GF-D8 (cell line): ENCODE results near the gene ULK1.

ENCODE experiments used
- DNase-seq: peaks from one replicate; lab custom pipeline; 2025; lab: John Stamatoyannopoulos, UW

The ULK1 gene

DNA sequence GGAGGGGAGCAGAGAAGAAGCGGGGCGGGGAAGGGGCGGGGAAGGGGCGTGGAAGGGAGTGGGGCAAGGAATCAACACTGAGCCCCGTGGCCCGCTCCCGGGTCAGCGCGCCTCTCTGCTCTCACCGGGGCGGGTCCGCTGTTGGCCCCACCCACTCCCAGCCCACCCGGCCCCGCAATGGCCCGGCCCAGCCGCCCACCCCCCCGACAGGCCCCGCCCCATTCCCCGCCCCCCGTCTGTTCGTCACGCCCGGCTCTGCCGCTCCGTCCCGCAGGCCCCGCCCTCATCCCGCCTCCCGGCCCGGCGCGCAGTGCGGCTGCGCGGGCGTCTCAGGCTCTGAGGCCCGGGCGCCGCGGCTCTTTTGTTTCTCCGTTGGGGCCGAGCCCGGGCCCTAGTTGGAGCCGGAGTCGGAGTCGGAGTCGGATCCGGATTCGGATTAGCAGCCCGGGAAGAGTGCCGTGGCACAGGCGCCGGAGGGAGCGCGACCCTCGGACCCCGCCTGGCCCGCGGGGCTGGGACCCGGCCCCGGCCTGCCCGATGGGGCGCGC, at the start of gene ULK1:
Gene ULK1 (plus strand): TSS at position 310 of the 548 bp plus-strand sequence. CDS start 380 bp downstream, outside the sequence.
- DNase-seq = peak; percentile 59

DNA sequence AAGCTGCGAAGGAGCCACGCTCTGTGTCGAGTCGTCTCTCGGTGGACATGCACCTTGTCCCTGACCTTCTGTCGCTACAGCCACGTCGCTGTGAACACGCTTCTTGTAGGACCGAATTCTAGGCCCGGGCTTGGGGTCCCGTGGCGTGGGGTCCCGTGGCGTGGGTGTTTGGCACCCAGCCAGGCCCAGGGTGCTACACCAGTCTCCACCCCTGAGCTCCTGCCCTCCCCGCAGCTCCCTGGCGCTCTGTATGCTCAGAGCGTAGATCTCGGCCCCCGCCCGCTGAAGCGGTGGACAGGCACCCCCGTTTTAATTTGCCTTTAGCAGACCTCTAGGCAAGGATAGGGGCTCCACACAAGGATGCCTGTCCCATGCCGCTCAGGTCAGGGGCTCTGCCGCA, 49.8 kb upstream of the ULK1 start:
- no peak for DNase-seq

DNA sequence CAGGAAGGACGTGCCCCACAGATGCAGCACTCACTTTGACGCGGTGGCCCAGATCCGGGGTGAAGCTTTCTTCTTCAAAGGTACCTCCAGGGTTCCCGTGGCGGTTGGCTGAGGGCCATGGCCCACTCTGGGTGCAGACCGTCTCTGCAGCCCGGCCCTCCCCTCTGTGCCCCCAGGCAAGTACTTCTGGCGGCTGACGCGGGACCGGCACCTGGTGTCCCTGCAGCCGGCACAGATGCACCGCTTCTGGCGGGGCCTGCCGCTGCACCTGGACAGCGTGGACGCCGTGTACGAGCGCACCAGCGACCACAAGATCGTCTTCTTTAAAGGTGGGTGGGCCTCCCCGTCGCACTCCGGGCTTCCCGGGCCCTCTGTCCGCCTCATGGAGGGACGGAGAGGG, 49.3 kb upstream of the ULK1 start:
- no peak for DNase-seq

DNA sequence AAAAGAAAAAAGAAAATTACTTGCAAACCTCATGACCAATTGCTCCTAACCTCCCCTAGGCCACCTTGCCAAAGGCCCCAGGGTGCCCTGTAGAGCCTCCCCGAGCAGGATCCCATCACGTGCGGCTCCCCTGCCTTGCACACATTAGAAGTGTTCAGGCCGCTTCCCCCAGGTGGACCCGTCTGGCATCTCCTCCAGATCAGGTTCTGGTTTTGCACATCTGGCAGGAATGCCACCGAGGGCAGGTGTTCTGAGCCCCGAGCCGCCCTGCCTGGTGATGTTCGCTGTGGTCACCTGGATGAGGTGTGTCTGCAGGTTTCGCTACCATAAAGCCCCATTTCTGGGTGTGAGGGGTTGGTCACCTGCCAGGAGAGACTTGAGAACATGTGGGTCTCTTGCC, 47.0 kb upstream of the ULK1 start:
- no peak for DNase-seq

DNA sequence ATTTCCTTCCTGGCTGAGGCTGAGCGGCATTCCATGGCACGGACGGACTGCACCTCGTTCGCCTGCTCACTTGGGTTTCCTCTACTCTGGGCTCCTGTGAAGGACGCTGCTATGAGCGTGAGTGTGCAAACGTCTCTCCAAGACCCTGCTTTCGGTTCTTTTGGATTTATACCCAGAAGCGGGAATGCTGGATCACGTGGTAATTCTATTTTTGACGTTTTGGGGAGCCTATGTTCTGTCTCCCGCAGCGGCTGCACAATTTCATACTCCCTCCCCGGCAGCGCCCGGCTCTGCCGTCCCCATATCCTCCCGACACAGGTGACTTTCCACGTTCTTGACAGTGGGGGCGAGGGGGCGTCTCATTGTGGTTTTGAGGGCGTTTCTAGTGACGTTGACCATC, 45.7 kb upstream of the ULK1 start:
- DNase-seq = no peak

DNA sequence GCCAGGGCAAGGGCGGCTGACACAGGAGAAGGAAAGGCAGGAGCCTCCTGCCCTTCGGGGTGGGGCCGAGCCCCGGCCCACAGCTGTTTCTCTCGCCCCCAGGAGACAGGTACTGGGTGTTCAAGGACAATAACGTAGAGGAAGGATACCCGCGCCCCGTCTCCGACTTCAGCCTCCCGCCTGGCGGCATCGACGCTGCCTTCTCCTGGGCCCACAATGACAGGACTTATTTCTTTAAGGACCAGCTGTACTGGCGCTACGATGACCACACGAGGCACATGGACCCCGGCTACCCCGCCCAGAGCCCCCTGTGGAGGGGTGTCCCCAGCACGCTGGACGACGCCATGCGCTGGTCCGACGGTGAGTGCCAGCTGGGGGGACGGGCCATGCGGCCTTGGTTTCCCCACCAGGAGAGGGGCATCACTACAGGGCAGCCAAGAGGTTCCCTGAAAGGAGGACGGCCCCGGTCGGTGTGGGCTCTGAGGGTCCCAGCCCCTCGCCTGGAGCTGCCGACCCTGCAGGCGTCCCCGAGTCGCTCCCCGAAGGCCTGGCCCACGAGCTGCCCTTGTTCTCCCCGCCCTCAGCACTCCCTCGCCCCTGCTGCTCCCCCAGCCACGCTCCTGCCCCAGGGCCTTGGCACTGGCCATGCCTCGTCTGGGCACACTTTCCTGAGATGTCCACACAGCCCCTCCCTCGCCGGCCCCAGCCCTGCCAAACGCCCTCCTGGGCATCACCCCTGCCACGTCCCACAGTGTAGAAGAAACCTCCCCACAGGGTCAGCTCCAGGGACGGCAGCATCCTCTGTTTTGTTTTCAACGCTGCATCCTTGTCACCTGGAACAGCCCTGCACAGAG, 44.5 kb upstream of the ULK1 start:
- DNase-seq = no peak

DNA sequence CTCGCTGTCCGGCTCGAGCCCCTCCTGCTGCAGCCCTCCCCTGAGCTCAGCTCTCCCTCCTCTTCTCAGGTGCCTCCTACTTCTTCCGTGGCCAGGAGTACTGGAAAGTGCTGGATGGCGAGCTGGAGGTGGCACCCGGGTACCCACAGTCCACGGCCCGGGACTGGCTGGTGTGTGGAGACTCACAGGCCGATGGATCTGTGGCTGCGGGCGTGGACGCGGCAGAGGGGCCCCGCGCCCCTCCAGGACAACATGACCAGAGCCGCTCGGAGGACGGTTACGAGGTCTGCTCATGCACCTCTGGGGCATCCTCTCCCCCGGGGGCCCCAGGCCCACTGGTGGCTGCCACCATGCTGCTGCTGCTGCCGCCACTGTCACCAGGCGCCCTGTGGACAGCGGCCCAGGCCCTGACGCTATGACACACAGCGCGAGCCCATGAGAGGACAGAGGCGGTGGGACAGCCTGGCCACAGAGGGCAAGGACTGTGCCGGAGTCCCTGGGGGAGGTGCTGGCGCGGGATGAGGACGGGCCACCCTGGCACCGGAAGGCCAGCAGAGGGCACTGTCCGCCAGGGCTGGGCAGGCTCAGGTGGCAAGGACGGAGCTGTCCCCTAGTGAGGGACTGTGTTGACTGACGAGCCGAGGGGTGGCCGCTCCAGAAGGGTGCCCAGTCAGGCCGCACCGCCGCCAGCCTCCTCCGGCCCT, 43.4 kb upstream of the ULK1 start:
- no peak for DNase-seq

DNA sequence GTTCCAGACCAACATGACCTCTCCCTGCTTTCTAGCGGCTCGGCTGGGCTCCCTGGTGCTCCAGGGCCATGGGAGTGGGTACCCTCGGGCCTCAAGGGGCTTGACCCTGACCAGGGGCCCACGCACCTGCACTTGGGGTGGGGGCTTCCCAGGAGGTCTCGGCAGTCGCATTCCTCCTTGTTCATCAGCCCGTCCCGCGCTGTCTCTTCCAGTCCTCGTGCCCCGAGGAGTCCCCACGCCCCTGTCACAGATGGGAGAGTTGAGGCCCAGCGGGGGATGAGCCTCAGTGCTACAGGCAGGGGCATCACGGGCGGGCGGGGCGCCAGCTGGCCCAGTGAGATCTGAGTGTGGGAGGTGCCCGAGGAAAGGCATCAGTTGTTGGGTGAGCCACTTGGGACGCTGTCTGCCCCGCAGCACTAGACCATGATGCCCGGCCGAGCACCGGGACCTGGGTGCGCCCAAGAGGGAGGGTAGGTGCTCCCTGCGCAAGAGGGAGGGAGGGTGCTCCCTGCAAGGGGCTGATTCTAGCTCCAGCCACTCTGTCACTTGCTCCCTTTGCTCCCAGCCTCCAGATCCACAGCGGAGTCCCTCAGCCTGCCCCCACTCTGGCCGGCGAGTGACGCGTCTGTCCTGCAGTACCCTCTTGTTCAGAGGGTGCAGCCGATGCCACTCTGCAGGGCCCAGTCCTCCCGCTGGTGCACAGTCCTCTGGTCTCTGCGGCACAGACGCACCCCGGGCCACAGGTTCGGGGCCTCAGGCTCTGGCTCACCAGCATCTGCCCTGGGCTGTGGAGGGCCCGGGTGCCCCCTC, 42.5 kb upstream of the ULK1 start:
- peak; percentile 68 for DNase-seq

DNA sequence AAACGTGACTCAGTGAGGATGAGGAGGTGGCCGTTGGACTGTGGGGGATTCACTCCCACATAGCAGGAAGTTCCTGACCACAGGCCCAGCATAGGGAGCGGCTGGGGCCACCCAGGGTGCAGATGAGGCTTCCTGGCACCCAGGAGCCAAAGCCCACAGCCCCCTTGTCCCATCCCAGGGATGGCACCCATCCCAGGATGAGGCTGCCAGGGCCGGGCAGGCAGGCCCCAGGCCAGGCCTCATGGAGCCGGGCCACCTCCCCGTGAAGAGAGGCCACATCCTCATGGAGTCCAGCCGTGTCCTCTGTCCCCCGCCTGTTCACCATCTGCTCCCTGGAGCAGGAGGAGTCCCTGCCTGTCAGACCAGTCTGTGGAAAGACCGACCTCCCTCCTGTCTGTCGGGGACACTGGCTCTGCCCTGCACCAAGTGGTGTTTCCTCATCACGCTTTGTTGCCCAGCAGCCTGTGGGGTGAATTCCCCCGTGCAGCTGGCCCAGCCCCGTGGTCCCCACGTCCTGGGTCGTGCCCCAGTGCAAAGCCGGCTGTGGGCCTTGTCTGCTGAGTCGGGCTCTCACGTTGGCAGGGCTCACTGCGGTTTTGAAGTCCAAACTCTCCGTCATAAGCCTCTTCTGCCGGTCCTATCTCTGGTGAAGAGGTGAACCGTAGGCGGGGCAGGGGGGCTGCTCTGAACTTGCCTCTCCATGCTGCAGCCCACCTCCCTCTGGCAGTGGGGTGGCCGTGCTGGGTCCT, 41.7 kb upstream of the ULK1 start:
- DNase-seq = peak; percentile 86

DNA sequence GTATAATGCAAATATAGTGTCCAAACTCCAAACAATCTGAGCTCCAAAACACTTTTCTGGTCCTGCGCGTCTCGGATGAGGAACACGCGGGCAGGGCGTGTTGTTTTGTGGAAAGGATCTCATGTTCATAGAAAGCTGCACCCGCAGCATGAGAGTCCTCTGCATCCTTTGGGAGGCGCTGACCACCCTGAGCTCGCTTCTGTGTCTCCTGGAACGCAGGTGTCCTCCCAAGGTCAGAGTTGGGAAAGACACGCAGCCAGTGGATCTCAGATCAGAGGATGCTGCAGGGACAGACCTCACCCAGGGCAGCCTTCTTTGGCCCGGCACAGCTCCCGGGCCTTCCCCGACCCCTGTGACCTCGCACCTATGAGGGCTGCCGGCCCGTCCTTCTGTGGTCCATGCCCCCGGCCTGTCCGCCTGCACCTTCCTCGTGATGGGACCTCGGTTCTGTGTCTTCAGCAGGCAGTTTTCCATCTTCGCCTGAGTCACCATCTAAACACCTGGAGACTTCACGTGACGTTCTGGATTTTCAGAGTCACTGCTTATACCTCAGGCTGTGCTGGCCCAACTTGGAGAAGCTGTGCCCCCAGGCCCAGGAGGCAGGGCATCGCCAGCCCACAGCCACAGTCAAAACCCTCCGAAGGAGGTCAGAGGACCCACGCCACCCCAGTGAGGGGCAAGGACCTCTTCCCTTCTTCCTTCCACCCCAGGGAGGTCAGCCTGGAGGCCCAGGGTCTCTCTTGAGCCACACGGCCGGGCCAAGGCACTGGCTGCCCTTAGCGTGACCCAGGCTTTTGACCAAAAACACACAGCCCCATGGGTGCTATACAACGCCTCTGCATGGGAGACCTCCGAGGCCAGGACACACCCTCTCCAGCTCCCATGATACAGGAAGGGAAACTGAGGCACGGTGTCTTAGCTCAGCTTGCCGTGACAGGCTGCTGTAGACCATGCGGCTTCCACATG, 40.3 kb upstream of the ULK1 start:
- DNase-seq = no peak

DNA sequence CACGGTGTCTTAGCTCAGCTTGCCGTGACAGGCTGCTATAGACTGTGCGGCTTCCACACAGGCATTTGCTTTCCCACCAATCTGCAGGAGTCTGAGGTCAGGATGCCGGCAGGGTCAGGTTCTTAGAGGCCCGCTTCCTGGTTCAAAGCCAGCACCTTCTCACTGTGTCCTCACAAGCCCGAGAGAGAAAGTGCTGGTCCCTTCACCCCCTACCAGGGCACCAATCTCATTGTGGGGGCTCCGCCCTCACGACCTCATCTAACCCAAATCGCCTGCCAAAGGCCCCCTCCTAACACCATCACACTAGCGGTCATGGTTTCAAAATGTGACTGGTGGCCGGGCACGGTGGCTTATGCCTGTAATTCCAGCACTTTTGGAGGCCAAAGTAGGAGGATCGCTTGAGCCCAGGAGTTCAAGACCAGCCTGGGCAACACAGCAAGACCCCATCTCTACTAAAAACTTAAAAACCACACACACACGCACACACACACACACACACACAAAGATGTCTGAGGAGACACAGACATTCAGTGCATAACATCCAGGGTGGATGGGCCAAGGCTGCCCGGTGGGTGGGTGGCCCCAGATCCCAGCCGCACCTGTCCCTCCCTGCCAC, 39.5 kb upstream of the ULK1 start:
- no peak for DNase-seq

DNA sequence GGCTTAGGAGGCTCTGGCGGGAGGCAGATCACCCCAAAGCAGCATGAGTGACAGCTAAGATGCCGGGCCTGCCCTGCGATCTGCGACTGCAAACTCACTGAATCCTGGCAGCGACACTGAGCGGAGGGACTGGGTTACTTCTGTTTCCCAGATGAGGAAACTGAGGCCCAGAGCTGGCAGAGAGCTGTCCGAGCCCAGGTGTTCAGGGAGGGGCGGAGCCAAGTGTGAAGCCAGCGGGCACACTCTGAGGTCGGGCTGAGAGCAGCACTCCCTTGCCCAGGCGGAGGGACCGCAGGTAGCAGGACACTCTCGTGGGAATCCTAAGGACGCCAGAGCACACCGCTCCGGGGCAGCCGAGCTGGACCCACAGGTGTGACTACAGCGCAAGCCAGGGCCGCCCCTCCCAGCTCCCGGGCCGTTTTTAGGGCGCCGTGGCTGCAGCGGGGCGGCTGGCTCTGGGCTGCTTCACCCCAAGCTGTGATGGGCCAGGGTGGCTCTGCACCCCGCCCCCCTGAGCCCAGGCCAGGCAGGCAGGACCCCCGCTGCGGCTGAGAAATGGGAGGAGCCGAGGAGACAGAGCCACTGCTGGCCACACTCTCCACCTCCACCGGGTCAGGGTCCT, 38.8 kb upstream of the ULK1 start:
- no peak for DNase-seq

DNA sequence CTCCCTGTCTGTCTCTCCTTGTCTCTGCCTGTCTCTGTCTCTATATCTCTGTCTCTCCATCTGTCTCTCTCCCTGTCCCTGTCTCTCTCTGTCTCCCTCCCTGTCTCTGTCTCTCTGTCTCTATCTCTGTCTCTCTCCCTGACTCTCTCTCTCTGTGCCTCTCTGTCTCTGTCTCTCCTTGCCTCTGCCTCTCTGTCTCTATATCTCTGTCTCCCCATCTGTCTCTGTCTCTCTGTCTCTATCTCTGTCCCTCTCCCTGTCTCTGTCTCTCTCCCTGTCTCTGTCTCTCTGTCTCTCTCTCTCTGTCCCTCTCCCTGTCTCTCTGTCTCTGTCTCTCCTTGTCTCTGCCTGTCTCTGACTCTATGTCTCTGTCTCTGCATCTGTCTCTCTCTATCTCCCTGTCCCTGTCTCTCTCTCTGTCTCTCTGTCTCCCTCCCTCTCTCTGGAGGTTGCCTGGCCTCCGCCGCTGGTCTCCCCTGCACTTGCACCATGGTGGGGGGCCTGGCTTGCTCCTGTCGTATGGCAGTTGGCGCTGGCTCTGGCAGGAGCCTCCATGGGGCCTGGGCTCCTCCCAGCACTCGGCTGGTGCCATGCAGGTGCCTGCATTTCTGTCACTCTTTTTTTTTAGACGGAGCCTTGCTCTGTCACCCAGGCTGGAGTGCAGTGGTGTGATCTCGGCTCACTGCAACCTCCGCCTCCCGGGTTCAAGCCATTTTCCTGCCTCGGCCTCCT, 37.9 kb upstream of the ULK1 start:
- no peak for DNase-seq

DNA sequence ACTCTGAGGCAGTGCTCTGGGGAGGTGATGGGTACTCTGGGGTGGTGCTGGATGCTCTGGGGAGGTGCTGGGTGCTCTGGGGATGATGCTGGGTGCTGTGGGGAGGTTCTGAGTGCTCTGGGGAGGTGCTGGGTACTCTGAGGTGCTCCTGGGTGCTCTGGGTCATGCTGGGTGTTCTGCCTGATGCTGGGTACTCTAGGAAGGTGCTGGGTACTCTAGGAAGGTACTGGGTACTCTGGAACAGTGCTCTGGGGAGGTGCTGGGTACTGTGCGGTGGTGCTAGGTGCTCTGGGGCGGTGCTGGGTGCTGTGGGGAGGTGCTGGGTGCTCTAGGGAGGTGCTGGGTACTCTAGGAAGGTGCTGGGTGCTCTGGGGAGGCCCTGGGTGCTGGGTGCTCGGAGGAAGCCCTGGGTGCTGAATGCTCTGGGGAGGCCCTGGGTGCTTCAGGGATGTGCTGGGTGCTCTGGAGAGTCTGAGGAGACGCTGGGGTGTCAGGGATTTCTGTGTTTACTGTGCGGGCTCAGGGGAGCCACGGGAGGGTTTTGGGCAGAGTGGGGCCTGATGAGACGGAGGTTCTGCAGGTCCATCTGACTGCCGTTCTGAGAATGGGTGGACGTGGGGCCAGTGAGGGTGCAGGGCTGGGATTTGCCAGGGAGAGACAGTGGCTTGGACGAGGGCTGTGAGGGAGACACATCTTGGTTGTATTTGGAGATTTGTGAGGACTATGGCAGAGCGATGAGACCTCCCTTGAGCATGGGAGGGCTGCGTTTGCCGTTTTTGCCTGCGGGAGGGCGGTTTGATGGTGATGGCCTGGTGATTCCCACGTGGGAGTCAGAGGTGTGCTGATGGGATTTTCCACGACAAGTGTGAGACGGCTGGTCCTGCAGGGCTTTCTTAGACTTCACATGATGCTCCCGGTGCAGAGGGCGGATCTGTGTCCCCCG, 36.2 kb upstream of the ULK1 start:
- no peak for DNase-seq

DNA sequence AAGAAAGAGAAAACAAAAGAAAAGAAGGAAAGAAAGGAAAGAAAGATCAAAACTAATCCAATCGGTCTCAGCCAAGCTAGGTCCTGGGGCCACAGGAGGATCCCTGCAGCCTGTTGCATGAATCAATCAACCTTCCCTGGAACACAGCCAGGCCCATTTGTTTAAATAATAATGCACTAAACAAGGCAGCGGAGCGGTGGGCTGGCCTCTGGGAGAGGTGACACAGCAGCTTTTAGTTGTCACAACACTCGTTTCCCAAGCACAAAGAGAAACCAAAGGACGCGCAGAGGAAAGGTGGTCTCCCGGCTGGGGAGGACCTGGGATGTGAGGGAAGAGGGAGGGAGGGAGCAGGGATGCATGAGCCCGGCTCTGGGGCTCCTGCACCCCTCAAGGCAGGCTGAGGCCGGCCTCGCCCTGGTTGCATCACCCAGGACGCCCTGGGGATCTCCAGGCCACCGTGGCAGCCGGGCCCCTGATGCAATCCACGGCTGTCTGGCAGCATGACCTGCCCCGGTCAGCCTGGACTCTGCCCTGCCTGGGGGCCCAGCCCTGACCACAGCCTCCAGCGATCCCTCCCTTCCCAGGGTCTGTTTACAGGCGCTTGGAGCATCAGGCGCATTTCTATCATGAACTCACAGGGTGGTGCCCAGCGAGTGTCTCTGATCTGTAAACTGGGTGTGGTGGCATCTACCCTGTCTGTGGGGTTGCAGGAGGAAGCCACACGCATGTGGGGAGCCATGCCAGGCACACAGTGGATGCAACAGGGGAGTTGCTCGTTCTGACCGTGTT, 33.8 kb upstream of the ULK1 start:
- peak; percentile 55 for DNase-seq

DNA sequence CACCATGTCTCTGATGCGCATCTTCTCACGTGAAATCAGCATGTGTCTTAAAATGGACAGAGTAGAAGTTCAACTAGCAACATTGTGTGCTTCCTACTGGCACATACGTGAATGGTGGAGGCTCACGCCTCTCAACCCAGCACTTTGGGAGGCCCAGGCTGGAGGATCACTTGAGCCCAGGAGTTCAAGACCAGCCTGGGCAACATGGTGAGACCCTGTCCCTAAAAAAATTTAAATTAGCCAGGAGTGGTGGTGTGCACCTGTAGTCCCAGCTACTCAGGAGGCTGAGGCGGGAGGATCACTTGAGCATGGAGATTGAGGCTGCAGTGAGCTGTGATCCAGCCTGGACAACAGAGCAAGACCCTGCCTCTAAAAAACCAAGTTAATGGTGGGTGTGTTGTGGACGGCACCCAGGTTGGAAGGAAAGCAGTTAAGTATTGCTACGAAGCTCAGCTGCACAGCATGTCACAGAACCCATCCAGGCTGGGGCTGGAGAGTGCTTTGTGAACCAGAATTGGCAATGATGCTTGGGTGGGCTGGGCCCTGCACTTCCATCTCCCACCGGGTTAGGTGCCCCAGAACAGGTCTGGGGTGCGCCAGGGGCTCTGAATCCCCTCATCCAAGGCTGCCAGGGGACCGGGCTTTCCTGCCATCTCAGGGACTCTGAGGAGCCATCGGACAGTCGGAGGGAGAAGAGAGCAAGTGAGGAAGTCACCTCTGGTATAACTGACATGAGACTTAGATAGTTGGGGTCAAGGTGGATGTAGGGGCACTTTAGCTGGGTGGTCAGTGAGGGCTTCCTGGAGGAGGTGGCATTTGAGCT, 33.0 kb upstream of the ULK1 start:
- DNase-seq = no peak
